SK-N-SH treated with all-trans-retinoic acid at 6 μM for 48 hours (cell line): ENCODE data around the gene NDRG4.

Source experiments
- CSDC2 ChIP-seq: fragments of 250-450 bp; sonication (Bioruptor Pico); IDR thresholded peaks from 2 replicates; pipeline ENCODE4 v1.5.0; 2020; ENCODE audit warnings: mild to moderate bottlenecking, moderate library complexity
- SNAI2 ChIP-seq: fragments of 250-450 bp; sonication (Bioruptor Pico); IDR thresholded peaks from 2 replicates; pipeline ENCODE4 v1.5.0; 2020; ENCODE audit warnings: mild to moderate bottlenecking, moderate library complexity
- ZNF70 ChIP-seq: fragments of 450-650 bp; formaldehyde crosslinking; IDR thresholded peaks from 2 replicates; pipeline ENCODE4 v1.5.0; 2020; ENCODE audit warnings: mild to moderate bottlenecking, moderate library complexity

- no peak for TF ChIP-seq CSDC2 (CRISPR knock-in tag)
- TF ChIP-seq ZNF70 (CRISPR knock-in tag) = no peak
- no peak for TF ChIP-seq SNAI2 (CRISPR knock-in tag)
Observed at GRCh38 chr16:58459344-58460218, 40.4 kb upstream of the NDRG4 start.
